OCI-LY7 (cell line): ENCODE results near the gene EID3.

Experiments used
- CTCF ChIP-seq: fragments of 200-600 bp; sonication (generic); conservative IDR thresholded peaks from 2 replicates; pipeline ENCODE4 v1.5.1; 2014; ENCODE audit warnings: mild to moderate bottlenecking, antibody characterized with exemption, low read length, moderate library complexity, mixed read lengths
- EZH2phosphoT487 ChIP-seq: fragments of 200-600 bp; sonication (generic); IDR thresholded peaks from 2 replicates; pipeline ENCODE4 v1.6.1; 2018; ENCODE audit warnings: low read depth, borderline replicate concordance, mild to moderate bottlenecking, mixed run types, antibody characterized with exemption, low read length, moderate library complexity, mixed read lengths

GRCh38 chr12:104305349-104305748, 1.8 kb downstream of the EID3 start:
- no peak for TF ChIP-seq EZH2phosphoT487
- TF ChIP-seq CTCF: no peak
